Measurements from ENCODE around the gene SDR42E2.

DNA sequence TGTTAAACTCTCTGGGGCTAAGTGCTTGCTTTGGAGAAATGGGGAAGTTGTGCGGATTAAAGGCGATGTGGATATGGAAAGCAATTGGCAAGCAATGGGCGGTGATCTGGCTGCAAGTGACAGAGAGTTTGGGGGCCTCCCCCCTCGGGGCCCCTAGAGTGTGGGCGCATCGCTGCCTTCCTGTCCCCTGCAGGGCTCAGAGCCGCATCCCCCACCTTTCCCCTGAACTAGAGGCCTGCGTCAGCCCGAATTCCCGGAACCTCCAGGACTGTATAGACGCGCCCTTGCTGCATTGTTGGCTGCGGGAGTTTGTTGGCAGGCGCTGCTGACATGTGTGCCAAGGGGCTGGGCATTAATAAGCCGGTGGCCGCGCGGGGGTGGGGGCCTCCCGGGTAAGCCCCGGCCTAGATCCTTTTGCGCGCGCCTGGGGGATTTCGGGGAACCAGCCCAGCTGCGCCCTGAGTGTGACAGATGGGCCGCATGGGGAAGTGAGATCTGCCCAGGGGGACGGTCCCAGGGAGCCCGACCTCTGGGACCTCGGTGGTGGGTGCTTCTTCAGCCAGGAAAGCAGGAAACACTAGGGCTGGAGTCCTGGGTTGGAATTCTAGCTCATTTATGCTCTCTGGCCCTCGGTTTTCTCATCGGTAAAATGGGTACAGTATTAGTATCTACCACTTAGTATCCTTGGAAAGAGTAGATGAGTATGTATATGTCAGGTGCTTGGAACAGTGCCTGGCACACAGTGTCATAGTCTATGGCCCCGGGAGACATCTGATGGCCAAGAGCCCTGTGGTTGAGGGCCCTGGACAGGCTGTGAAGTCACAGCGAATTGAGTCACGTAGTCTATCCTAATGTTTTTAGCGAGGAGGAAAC lies 44.8 kb downstream of the SDR42E2 start:
- TF ChIP-seq, protein P1, sequence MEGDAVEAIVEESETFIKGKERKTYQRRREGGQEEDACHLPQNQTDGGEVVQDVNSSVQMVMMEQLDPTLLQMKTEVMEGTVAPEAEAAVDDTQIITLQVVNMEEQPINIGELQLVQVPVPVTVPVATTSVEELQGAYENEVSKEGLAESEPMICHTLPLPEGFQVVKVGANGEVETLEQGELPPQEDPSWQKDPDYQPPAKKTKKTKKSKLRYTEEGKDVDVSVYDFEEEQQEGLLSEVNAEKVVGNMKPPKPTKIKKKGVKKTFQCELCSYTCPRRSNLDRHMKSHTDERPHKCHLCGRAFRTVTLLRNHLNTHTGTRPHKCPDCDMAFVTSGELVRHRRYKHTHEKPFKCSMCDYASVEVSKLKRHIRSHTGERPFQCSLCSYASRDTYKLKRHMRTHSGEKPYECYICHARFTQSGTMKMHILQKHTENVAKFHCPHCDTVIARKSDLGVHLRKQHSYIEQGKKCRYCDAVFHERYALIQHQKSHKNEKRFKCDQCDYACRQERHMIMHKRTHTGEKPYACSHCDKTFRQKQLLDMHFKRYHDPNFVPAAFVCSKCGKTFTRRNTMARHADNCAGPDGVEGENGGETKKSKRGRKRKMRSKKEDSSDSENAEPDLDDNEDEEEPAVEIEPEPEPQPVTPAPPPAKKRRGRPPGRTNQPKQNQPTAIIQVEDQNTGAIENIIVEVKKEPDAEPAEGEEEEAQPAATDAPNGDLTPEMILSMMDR (IDR thresholded peaks at IDR 0.05; ENCODE audit: low read depth, low read length, poor library complexity, severe bottlenecking), result no peak
- TF ChIP-seq EZH2phosphoT487 (IDR thresholded peaks at IDR 0.05; ENCODE audit: borderline replicate concordance, low read length), result no peak

All from DOHH2 (cell line).